ENCODE data around the gene MUCL3.

DNA sequence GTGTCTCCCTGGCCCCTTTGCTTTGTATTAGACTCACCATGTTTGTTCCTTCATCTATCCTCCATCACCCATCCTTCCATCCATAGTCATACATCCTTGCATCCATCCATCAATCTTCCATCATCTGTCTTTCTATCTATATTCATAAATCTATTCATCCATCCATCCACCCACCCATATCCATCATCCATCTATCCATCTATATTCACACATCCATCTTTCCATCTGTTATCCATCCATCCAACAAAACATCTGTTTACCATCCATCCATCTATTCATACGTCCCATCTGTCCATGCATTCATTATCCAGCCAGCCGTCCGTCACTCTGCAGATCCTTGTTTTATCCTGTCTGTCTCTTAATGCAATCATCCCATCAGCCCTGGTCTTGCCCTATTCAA, 45.8 kb upstream of the MUCL3 start:
- TF ChIP-seq, protein P1, sequence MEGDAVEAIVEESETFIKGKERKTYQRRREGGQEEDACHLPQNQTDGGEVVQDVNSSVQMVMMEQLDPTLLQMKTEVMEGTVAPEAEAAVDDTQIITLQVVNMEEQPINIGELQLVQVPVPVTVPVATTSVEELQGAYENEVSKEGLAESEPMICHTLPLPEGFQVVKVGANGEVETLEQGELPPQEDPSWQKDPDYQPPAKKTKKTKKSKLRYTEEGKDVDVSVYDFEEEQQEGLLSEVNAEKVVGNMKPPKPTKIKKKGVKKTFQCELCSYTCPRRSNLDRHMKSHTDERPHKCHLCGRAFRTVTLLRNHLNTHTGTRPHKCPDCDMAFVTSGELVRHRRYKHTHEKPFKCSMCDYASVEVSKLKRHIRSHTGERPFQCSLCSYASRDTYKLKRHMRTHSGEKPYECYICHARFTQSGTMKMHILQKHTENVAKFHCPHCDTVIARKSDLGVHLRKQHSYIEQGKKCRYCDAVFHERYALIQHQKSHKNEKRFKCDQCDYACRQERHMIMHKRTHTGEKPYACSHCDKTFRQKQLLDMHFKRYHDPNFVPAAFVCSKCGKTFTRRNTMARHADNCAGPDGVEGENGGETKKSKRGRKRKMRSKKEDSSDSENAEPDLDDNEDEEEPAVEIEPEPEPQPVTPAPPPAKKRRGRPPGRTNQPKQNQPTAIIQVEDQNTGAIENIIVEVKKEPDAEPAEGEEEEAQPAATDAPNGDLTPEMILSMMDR (IDR thresholded peaks at IDR 0.05) = no peak
- TF ChIP-seq POLR2A (IDR thresholded peaks at IDR 0.05) = no peak
